ENCODE data around the gene OTUB2. TPM values are rescaled to one million over a fixed set of nuclear protein-coding genes. Genes with fewer than 3 reads are reported as not detected.
"Not testable (repeated sequence)": the region's sequence is repeated elsewhere in the genome, so short reads cannot be mapped to it uniquely, and the experiment has no call there.

The OTUB2 gene
- total and polyA plus RNA-seq, 2 donors (not counting 3 experiments of a cell fraction or from before 2014, with no cell fraction given), result 0.70 to 1.6 TPM

- peaks cover 81% of the 10 kb centered on the region for H3K79me2 ChIP-seq (ENCODE audit: control insufficient read depth, insufficient read depth, low read length)
- H4K20me1 ChIP-seq (replicated peaks; ENCODE audit: control insufficient read depth, extremely low read depth, insufficient read depth, low read length), result no peaks in the 10 kb centered on the region
- peaks cover 13% of the 10 kb centered on the region for H3K4me1 ChIP-seq (ENCODE audit: control insufficient read depth, extremely low read depth, insufficient read depth, low read length)
- peaks cover 4 to 7% of the 10 kb centered on the region in 2 experiments for H3K36me3 ChIP-seq (ENCODE audit: control insufficient read depth in 2 of 2, extremely low read depth in 1 of 2, insufficient read depth in 2 of 2, low read length in 2 of 2)
- DNase-seq (ENCODE audit: low read depth, low spot score) (no peak), FAIRE-seq (no peak)
- H3K27me3 ChIP-seq (ENCODE audit: control insufficient read depth in 2 of 2, insufficient read depth in 2 of 2, low read length in 2 of 2), result no peaks in the 10 kb centered on the region
- no peak overlapping the region for H3K4me2 ChIP-seq (ENCODE audit: insufficient read depth, low read length)
- no TSS peak for BruUV-seq (replicated peaks)
- H2AFZ ChIP-seq (ENCODE audit: low read depth, low read length), result no peak overlapping the region
- no peak overlapping the region for H3K4me3 ChIP-seq (replicated peaks in 1 of 3; ENCODE audit: insufficient read depth in 1 of 3, low read depth in 1 of 3, low read length in 3 of 3)
- dilution Hi-C loops (cut with MboI; ENCODE audit: extremely low pct_ligation_motif_present, low sequenced_read_pairs), result no loop called here
- intact Hi-C loops (cut with micrococcal nuclease), result no loop called here
- no peak overlapping the region for H3K9ac ChIP-seq (replicated peaks; ENCODE audit: extremely low read depth, insufficient read depth, low read length)
- H3K9me3 ChIP-seq (replicated peaks; ENCODE audit: control insufficient read depth, insufficient read depth, low read length), result no peaks in the 10 kb centered on the region
- no peak overlapping the region for H3K27ac ChIP-seq (ENCODE audit: insufficient read depth, low read depth, low read length)
- H3K9me1 ChIP-seq (replicated peaks; ENCODE audit: control insufficient read depth, extremely low read depth, insufficient read depth, low read length), result no peaks in the 10 kb centered on the region
- TF ChIP-seq GATA2 (IDR thresholded peaks at IDR 0.05; ENCODE audit: insufficient read depth, insufficient read length, low read depth, low read length) (no peak), MAX (IDR thresholded peaks at IDR 0.05; ENCODE audit: insufficient read depth, insufficient read length) (no peak), POLR2AphosphoS5 (IDR thresholded peaks at IDR 0.05; ENCODE audit: insufficient read depth, low read depth, low read length) (no peak), POLR2A (IDR thresholded peaks at IDR 0.05; ENCODE audit: low read depth, low read length) (no peak), FOS (IDR thresholded peaks at IDR 0.05; ENCODE audit: borderline replicate concordance, insufficient read depth, low read length) (no peak), CTCF (IDR thresholded peaks at IDR 0.05; ENCODE audit: extremely low read depth in 1 of 2, insufficient read depth in 1 of 2, low read depth in 1 of 2, low read length in 2 of 2) (no peak), JUN (IDR thresholded peaks at IDR 0.05; ENCODE audit: borderline replicate concordance, insufficient read depth, insufficient read length, low read depth) (no peak), EZH2 (IDR thresholded peaks at IDR 0.05; ENCODE audit: borderline replicate concordance, low read depth, low read length, severe bottlenecking) (no peak), MYC (IDR thresholded peaks at IDR 0.05; ENCODE audit: low read depth, low read length) (no peak)
- CTCF ChIA-PET, result interaction anchor here (1.2 to 1.9 kb wide), 4 partner anchors 9 to 71 kb away, joined by 6 to 9 read pairs (median 6); partner anchors contain the start of gene IFI27L1
- POLR2A ChIA-PET, result no interaction called here
Observed at GRCh38 chr14:94066089-94066676, 40.0 kb downstream of the OTUB2 start.

GRCh38 chr14:94072076-94072475 lies 45.9 kb downstream of the OTUB2 start:
- H2AFZ ChIP-seq (ENCODE audit: low read depth, low read length); H3K4me1 ChIP-seq (ENCODE audit: control insufficient read depth, extremely low read depth, insufficient read depth, low read length); dilution Hi-C loops (cut with MboI; ENCODE audit: extremely low pct_ligation_motif_present, low sequenced_read_pairs); BruUV-seq (replicated peaks); POLR2A ChIA-PET; H3K27me3 ChIP-seq (ENCODE audit: control insufficient read depth in 2 of 2, insufficient read depth in 2 of 2, low read length in 2 of 2); CTCF ChIA-PET; FAIRE-seq; H3K4me2 ChIP-seq (ENCODE audit: insufficient read depth, low read length); H3K9ac ChIP-seq (replicated peaks; ENCODE audit: extremely low read depth, insufficient read depth, low read length); H3K9me3 ChIP-seq (replicated peaks; ENCODE audit: control insufficient read depth, insufficient read depth, low read length); H3K9me1 ChIP-seq (replicated peaks; ENCODE audit: control insufficient read depth, extremely low read depth, insufficient read depth, low read length); H4K20me1 ChIP-seq (replicated peaks; ENCODE audit: control insufficient read depth, extremely low read depth, insufficient read depth, low read length); DNase-seq (ENCODE audit: low read depth, low spot score); H3K27ac ChIP-seq (ENCODE audit: insufficient read depth, low read depth, low read length); intact Hi-C loops (cut with micrococcal nuclease); H3K4me3 ChIP-seq (replicated peaks in 1 of 3; ENCODE audit: insufficient read depth in 1 of 3, low read depth in 1 of 3, low read length in 3 of 3); H3K36me3 ChIP-seq (ENCODE audit: control insufficient read depth in 2 of 2, extremely low read depth in 1 of 2, insufficient read depth in 2 of 2, low read length in 2 of 2): not testable (repeated sequence)
- H3K79me2 ChIP-seq (ENCODE audit: control insufficient read depth, insufficient read depth, low read length), result peaks cover 92% of the 10 kb centered on the region
